OCI-LY7 (cell line): ENCODE data around the gene PLXNA1. TPM values are rescaled to one million over a fixed set of nuclear protein-coding genes. Genes with fewer than 3 reads are reported as not detected.

Experiments
- BruUV-seq: library from RNA; stranded (reverse); fragments of 400-500 nt; replicated peaks from 2 replicates; lab custom pipeline; 2021; lab: Mats Ljungman, UMichigan
- CTCF ChIA-PET: fragments of 300-600 bp; sonication (Branson Sonifier 250); formaldehyde crosslinking; loops from one replicate; lab custom pipeline; 2022; ENCODE audit warnings: antibody characterized with exemption; ENCODE audit not compliant: unreplicated experiment; lab: Charles Lee
- POLR2A ChIA-PET: fragments of 300-600 bp; sonication (Branson Sonifier 250); formaldehyde crosslinking; loops from one replicate; lab custom pipeline; 2022; ENCODE audit warnings: antibody characterized with exemption; lab: Charles Lee
- DNase-seq: peaks from one replicate; pipeline ENCODE4 v3.0.0-alpha.2; 2015; ENCODE audit warnings: low spot score
- H2AFZ ChIP-seq: fragments of 200-600 bp; sonication (generic), shearing (Covaris generic); 2 replicates; pipeline ENCODE4 v1.6.1; 2014; ENCODE audit warnings: mild to moderate bottlenecking, antibody characterized with exemption, low read length, moderate library complexity
- H3K27ac ChIP-seq: fragments of 200-600 bp; sonication (generic); 2 replicates; pipeline ENCODE4 v1.5.1; 2014; ENCODE audit warnings: mixed run types, low read depth, mild to moderate bottlenecking, moderate library complexity, low read length, inconsistent platforms; ENCODE audit not compliant: poor library complexity, severe bottlenecking
- H3K36me3 ChIP-seq: fragments of 200-600 bp; sonication (generic); 2 replicates; pipeline ENCODE4 v1.6.1; 2014; ENCODE audit warnings: mild to moderate bottlenecking, antibody characterized with exemption, low read length, moderate library complexity, mixed read lengths; ENCODE audit not compliant: insufficient read depth
- H3K4me1 ChIP-seq: fragments of 200-600 bp; sonication (generic); 2 replicates; pipeline ENCODE4 v1.5.1; 2014; ENCODE audit warnings: mild to moderate bottlenecking, low read length; ENCODE audit not compliant: insufficient read depth, poor library complexity, severe bottlenecking
- H3K4me2 ChIP-seq: fragments of 200-600 bp; sonication (generic); 2 replicates; pipeline ENCODE4 v1.6.1; 2014; ENCODE audit warnings: mild to moderate bottlenecking, low read length
- H3K4me3 ChIP-seq: fragments of 200-600 bp; sonication (generic); 2 replicates; pipeline ENCODE4 v1.5.1; 2014; ENCODE audit warnings: mild to moderate bottlenecking, low read depth, low read length; ENCODE audit not compliant: poor library complexity, severe bottlenecking
- H3K79me2 ChIP-seq: fragments of 200-600 bp; sonication (generic); 2 replicates; pipeline ENCODE4 v1.6.1; 2016; ENCODE audit warnings: low read depth, mild to moderate bottlenecking, low read length, moderate library complexity, mixed read lengths; ENCODE audit not compliant: insufficient read depth
- H3K9me2 ChIP-seq: fragments of 200-600 bp; sonication (generic); 2 replicates; pipeline ENCODE4 v1.6.1; 2016; ENCODE audit warnings: mild to moderate bottlenecking, low read length, mixed read lengths; ENCODE audit not compliant: insufficient read depth
- H3K9me3 ChIP-seq: fragments of 200-600 bp; sonication (generic); 2 replicates; pipeline ENCODE4 v1.6.1; 2014; ENCODE audit warnings: mild to moderate bottlenecking, mixed run types, low read length, mixed read lengths
- H4K20me1 ChIP-seq: fragments of 200-600 bp; sonication (generic); 2 replicates; pipeline ENCODE4 v1.6.1; 2014; ENCODE audit warnings: mild to moderate bottlenecking, antibody characterized with exemption, low read length, moderate library complexity, mixed read lengths; ENCODE audit not compliant: insufficient read depth
- CTCF ChIP-seq: fragments of 200-600 bp; sonication (generic); conservative IDR thresholded peaks from 2 replicates; pipeline ENCODE4 v1.5.1; 2014; ENCODE audit warnings: mild to moderate bottlenecking, antibody characterized with exemption, low read length, moderate library complexity, mixed read lengths
- EZH2phosphoT487 ChIP-seq: fragments of 200-600 bp; sonication (generic); IDR thresholded peaks from 2 replicates; pipeline ENCODE4 v1.6.1; 2018; ENCODE audit warnings: low read depth, borderline replicate concordance, mild to moderate bottlenecking, mixed run types, antibody characterized with exemption, low read length, moderate library complexity, mixed read lengths
- intact Hi-C: fragments of 100-400 bp; cut with micrococcal nuclease; formaldehyde crosslinking; loops from one replicate; pipeline ENCODE4 v1.10.0; 2022; ENCODE audit not compliant: unreplicated experiment
- total RNA-seq, 2 experiments: library from RNA; depleted of rRNA in 1 of 2; stranded (reverse); fragments of >200 nt in 1 of 2; shearing (Covaris generic) in 1 of 2; gene quantifications; 2 replicates each; pipeline ENCODE4 v1.2.3, GENCODE V29; 2014 to 2022

The PLXNA1 gene
- total RNA-seq, 2 experiments from 2014 or later: 3.6 to 4.4 TPM

- POLR2A ChIA-PET: no interaction called here
- H3K27ac ChIP-seq: no peak overlapping the region
- BruUV-seq: no TSS peak
- no peak overlapping the region for H2AFZ ChIP-seq
- no peaks in the 10 kb centered on the region for H3K36me3 ChIP-seq
- no peaks in the 10 kb centered on the region for H4K20me1 ChIP-seq
- no peaks in the 10 kb centered on the region for H3K9me3 ChIP-seq
- H3K4me2 ChIP-seq: no peak overlapping the region
- no peak for DNase-seq
- intact Hi-C loops: no loop called here
- H3K4me1 ChIP-seq: peaks cover 11% of the 10 kb centered on the region
- CTCF ChIA-PET: no interaction called here
- H3K9me2 ChIP-seq: no peaks in the 10 kb centered on the region
- TF ChIP-seq CTCF: no peak
- no peak for TF ChIP-seq EZH2phosphoT487
- H3K79me2 ChIP-seq: no peaks in the 10 kb centered on the region
- no peak overlapping the region for H3K4me3 ChIP-seq
These were observed 20.8 kb downstream of the PLXNA1 start for GRCh38 chr3:127003601-127004280.

- Histone ChIP-seq H3K9me2 (no peaks in the 10 kb centered on the region), H3K9me3 (no peaks in the 10 kb centered on the region), H3K4me1 (peaks cover 11% of the 10 kb centered on the region), H3K36me3 (no peaks in the 10 kb centered on the region), H3K4me2 (no peak overlapping the region), H3K79me2 (no peaks in the 10 kb centered on the region), H2AFZ (no peak overlapping the region), H3K27ac (no peak overlapping the region), H4K20me1 (no peaks in the 10 kb centered on the region), H3K4me3 (no peak overlapping the region)
- CTCF ChIA-PET: no interaction called here
- TF ChIP-seq EZH2phosphoT487: no peak
- TF ChIP-seq CTCF: no peak
- intact Hi-C loops: no loop called here
- DNase-seq: no peak
- BruUV-seq: no TSS peak
- POLR2A ChIA-PET: no interaction called here
These were observed 21.9 kb downstream of the PLXNA1 start for GRCh38 chr3:127004641-127005397.

GRCh38 chr3:127005864-127006500 lies 23.1 kb downstream of the PLXNA1 start:
- Histone ChIP-seq H3K36me3 (no peaks in the 10 kb centered on the region), H4K20me1 (no peaks in the 10 kb centered on the region), H3K79me2 (no peaks in the 10 kb centered on the region), H3K4me2 (no peak overlapping the region), H2AFZ (no peak overlapping the region), H3K27ac (no peak overlapping the region), H3K4me1 (peaks cover 11% of the 10 kb centered on the region), H3K9me2 (no peaks in the 10 kb centered on the region), H3K4me3 (no peak overlapping the region), H3K9me3 (no peaks in the 10 kb centered on the region)
- intact Hi-C loops: no loop called here
- no peak for TF ChIP-seq CTCF
- no peak for DNase-seq
- ChIA-PET CTCF (no interaction called here), POLR2A (no interaction called here)
- BruUV-seq: no TSS peak
